T-helper 2 cell (primary cell): ENCODE data around the gene TTC33.
"Not testable (repeated sequence)": the region's sequence is repeated elsewhere in the genome, so short reads cannot be mapped to it uniquely, and the experiment has no call there.

ENCODE experiments used
- DNase-seq, 5 experiments: peaks; one replicate each; pipeline versions ENCODE4 v3.0.0 to v3.0.0-alpha.2; 2012 to 2022

TTC33 gene

DNA sequence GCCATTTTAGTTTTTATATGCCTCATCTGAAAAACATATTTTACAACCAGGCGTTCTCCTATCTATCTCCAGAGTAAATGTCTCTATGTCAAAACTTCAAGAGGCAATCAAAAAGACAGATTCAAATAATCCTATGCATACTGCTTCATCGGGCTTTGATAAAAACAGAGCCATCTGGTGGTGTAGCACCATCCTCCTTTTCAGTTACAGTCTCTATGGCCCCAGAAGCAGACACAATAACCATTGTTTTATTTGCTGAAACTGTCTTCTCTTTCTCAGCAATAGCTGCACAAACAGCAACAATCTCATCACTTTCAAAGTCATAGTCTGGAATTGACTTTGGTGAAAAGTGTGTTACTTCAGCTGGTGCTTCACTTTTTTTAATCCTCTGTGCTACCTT lies 39.8 kb downstream of the TTC33 start:
- peak in 1 of 5 experiments; percentile 47 for DNase-seq

DNA sequence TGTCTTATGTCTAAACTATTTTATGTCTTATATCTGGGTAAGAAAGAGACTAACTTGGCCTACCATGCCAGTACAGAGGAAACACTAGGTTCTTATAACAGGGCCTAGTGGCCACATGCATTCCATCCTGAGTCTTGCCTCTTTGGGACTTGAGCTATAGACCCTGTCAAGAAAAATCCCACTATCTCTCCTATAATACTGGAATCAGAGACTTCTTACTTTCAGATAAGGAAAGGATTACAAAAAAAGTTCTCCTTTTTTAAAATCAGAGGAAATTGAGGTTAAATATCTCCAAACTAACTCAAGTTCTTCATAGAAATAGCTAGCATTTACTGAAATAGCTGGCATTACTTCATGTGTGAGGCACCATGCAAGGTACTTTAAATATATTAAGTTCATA lies 41.8 kb downstream of the TTC33 start:
- no peak for DNase-seq

DNA sequence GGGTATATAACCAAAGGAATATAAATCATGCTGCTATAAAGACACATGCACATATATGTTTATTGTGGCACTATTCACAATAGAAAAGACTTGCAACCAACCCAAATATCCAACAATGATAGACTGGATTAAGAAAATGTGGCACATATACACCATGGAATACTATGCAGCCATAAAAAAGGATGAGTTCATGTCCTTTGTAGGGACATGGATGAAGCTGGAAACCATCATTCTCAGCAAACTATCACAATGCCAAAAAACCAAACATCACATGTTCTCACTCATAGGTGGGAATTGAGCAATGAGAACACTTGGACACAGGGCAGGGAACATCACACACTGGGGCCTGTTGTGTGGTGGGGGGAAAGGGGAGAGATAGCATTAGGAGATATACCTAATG lies 45.2 kb downstream of the TTC33 start:
- DNase-seq = not testable (repeated sequence)

DNA sequence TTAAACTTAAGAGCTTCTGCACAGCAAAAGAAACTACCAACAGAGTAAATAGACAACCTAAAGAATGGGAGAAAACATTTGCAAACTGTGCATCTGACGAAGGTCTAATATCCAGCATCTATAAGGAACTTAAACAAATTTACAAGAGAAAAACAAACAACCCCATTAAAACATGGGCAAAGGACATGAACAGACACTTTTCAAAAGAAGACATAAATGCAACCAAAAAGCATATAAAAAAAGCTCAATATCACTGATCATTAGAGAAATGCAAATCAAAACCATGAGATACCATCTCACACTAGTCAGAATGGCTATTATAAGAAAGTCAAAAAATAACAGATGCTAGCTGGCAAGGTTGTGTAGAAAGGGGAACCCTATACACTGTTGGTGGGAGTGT lies 50.3 kb downstream of the TTC33 start:
- DNase-seq = not testable (repeated sequence)

DNA sequence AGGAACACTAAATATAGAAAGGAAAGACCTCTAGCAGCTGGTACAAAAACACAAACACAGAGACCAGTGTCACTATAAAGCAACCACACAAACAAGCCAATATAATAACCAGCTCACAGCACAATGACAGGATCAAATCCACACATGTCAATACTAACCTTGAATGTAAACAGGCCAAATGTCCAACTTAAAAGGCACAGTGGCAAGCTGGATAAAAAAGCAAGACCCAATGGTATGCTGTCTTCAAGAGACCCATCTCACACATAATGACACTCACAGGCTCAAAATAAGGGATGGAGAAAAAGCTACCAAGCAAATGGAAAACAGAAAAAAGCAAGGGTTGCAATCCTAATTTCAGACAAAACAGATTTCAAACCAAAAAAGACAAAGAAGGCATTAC lies 53.7 kb downstream of the TTC33 start:
- DNase-seq = not testable (repeated sequence)

DNA sequence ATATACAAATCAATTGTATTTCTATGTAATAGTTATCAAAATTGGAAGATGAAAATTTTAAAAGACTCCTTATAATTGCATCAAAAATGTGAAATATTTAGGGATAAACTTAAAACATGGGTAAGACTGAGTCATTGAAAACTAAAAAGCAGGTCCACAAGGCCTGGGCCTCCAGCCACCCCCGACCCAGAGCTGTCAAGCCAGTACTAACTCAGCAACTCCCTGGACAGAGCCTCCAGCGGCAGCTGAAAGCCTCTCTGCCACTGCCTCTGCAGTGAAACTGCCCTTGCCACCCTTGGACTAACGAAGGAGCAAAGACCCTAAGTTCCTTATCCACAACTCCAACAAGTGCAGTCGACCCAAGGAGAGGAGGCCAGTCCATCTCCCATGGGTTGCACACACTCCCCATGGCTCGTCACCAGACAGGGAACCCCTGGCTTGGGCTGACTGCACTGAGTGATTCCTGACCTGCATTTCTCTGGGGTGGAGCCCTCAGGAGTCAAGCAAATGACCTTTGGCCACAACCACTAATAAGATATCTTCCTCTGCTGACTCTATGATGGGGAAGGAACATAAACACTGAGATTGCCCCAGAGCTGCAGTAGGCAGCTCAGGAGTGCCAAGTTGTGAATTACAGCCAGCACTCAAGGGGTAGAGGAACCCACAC lies 55.5 kb downstream of the TTC33 start:
- DNase-seq = no peak

DNA sequence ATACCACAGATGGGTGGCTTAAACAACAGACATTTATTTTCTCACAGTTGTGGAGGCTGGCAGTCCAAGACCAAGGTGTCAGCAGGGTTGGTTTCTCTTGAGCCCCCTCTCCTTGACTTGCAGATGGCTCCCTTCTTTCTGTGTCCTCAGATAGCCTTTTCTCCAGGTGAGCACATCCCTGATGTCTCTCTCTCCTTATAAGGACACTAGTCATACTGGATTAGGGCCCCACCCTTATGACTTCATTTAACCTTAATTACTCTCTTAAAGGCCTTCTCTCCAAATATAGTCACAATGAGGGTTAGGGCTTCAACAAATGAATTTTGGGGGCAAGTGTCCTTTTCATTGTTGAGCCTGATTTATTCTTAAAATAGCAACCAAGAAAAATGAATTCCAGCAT lies 61.3 kb downstream of the TTC33 start:
- no peak for DNase-seq

DNA sequence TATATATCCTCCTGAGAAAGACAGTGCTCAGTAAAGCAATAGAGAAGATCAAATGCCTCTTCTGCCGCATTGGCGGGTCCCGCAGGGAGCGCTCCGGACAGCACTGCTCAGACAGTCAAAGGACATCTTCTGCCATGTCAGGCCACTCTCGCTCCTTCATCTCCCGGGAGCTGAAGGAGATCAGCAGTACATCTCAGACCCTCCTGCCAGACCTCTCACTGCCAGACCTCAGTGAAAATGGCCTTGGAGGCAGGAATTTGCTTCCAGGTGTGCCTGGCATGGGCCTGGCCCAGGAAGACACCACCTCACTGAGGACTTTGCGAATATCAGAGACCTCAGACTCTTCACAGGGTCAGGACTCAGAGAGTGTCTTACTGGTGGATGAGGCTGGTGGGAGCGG lies 63.9 kb downstream of the TTC33 start:
- DNase-seq = no peak

DNA sequence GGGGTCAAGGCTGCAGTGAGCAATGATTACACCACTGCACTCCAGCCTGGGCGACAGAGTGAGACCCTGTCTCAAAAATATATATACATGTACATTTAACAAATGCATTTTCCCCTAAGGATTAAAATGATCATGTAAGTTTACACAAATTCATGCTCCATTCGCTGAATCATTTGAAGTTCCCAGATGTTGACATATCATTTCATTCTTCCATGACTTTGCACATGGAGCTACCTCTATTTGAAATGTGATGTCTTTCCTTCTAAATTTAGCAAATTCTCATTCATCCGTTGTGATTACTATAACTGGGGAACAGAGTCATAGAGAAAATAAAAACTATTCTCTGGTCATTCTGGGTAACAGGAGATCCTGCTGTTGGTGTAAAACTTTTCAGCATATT lies 65.5 kb downstream of the TTC33 start:
- DNase-seq = no peak

DNA sequence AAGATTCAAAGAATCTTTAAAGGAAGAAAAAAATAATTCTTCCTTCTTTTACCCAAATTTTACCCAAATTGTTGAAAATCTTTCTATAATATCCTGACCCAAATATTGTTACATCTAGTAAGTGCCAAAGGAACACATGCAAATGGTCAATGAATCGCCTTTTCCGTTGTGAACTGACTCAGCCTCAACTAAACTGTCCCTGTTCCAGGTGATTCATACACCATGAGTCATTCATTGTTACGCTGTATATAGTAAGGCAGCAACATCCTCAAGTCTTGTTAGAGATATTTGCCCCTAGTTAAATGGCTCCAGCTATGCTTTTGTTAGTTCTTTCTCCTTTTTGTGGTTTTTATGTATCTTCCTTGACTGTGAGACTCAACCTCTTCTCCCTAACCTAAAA lies 66.3 kb downstream of the TTC33 start:
- DNase-seq = peak in 1 of 5 experiments; percentile 68

DNA sequence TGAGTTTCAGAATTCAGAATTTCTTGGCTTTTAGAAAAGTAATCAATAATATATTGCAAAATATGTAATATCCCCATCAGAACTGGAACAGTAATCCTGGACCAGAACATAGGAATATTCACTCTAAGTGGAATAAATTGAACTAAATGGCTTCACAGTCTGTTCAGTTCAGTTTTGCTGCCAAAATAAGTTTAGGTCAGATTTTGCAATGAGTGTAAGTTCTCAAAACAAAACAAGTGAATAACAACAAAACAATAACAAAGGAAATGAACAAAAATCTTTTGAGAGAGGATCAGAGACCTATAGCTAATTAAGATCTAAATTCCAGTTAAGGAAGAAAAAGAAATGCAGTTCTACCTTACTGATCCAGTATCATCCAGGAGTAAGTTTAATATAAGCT lies 66.8 kb downstream of the TTC33 start:
- DNase-seq = no peak

DNA sequence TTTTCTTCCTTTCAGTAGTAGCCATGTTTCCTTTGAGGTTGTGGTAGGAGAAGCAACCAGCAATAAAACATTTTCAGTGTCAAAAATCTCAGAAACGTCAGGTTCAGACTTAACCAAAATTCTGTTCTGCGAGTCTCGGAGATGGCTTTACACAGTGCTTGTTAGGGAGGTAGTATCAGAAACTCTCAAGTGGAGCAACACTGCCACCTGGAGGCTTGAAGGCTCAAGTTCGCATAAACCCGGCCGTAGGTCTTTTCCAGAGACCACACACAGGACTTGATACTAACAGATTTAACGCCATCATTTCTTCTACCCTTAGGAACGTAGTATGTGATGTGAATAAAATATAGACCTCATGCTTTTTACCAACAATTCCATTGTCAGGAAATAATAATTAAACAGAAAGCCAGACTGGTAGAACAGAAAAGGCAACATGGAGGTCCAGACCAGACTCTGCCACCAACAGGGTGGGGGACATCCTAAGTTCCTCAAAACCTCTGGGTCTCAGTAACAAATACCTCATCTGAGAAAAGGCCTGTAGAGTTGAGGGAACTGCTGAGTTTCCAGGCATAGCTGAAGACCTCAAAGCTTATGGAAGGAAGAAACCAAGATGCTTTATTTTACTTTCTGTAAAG lies 67.5 kb downstream of the TTC33 start:
- DNase-seq = peak; percentile 52 to 92 (median 74)

DNA sequence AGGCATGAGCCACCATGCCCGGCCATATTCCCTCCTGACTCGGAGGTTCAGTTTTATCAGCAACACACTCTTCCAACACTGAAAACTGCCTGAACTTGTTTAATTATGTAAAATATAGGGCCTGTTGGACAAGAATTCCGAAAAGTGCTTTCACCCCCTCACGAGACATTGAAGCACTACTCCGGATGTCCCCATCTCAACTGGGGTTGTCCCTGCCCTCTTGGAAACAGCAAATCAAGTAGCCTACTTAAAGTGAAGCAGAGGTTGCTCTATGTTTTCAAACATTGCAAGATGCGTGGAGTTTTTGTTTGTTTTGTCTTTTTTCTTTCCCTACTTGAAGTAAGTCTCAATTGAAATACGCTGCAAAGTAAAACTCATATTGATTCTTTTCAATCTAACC lies 68.4 kb downstream of the TTC33 start:
- DNase-seq = peak in 1 of 5 experiments; percentile 79

DNA sequence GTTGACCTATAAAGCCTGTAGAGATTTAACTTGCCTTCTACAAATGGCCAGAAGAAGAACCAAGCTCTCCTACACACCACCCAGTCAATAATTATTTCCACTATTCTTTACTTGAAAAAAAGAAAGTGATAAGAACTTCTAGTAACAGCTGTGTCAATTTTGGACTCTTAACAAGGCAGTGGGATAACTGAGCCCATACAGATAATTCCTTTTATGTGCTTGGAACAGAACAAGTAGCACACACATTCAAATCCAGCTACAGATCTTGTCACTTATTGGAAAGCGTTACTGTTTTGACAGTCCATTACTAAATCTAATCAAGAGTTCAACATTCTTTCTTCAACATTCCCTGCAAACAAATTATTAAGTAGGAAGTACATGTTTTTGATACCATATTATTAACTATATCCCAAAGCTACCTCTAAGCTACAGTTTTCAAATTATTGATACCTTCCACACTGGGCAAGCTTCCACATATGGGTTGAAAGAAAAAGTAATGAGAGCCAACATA lies 69.7 kb downstream of the TTC33 start:
- no peak for DNase-seq

DNA sequence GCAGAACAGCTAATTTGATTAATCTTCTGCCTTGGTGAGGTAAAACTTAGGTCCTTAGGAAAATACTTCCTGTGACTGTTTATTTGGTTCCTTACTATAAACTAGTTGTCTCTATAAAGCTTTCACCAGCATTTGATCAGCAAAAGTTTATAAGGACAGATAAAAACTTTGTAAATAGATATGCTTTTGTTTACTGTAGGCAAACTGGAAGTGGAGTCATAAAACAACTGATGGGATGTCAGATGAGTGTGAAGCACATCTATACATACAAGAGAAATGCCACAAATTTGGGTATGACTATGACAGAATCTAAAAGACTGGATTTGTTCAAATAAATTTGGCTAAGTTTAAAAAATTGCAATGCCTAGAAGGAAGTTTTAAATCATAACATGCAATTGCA lies 70.6 kb downstream of the TTC33 start:
- DNase-seq = peak in 1 of 5 experiments; percentile 72

DNA sequence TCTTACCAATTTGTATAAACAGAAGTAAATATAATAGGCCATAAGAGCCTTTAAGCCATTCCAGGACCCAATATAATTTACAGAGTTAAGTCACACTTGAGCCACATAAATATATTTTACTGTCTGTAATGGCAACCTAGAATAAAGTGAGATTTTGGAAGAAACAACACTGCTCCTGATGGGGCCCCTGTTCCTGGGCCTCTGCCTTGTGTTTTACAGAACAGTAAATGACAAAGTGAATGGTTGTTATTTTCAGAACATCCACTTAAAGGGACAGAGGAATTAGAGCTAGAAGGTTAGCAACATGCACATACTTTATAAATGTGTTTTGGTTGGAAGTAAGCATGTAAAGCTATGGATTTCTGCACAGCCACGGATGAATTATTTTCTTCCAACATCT lies 72.5 kb downstream of the TTC33 start:
- DNase-seq = no peak

DNA sequence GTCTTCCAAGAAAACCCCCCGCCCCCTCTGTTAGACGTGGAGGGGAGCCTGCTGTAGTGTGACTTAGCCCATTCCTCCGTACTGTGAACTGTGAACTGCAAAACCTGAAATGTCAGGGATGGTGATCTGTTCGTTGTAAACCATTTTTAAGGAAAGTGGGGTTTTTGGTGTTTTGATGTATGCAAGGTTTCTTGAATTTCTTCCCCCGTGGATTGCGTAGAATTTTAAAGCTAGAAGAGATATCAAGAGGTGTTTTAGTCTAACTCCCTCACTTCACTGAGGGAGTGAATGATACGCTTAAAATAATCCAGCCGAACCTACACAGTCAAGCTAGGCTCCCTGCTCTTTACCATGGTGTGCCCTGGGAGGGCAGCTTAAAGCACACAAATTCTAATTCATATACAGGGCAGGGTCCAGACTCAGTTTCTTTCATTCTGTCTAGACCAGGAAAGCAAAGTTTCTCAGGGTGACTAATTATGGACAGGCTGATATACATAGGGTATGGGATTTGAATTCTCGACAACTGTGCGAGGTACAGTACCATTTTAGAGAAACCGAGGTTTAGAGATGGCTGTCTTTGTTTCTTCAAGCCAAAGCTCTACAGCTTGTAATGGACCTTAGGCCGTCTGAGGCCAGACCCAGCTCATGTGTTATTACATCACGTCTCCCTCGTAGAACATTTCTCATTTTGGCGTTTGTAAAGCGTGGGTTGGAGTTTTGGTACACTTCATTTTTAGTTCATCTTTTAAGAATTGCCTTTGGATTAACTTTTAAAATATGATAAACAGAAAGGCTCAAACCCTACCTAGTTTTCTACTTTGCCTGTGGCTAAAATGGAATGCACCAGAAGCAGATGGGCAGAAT lies 73.4 kb downstream of the TTC33 start:
- DNase-seq = peak in 1 of 5 experiments; percentile 52

DNA sequence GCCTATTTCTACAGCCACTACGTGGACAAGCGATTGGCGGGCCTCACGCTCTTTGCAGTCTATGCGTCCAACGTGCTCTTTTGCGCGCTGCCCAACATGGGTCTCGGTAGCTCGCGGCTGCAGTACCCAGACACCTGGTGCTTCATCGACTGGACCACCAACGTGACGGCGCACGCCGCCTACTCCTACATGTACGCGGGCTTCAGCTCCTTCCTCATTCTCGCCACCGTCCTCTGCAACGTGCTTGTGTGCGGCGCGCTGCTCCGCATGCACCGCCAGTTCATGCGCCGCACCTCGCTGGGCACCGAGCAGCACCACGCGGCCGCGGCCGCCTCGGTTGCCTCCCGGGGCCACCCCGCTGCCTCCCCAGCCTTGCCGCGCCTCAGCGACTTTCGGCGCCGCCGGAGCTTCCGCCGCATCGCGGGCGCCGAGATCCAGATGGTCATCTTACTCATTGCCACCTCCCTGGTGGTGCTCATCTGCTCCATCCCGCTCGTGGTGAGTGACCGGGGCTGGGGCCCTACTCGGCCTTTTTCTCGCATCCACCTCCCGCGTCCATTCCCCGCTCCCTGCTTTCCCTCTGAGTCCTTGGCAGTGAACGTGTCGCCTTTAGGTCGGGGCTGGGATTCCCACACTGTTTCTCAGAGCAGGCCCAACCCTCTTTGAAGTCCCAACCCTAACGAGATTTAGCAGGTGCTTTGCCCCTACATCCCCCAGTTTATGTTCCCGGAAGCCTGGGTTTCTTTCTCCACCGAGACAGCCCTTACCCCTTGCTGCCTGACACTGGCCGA lies 74.2 kb downstream of the TTC33 start:
- peak in 2 of 5 experiments; percentile 30 to 60 for DNase-seq

DNA sequence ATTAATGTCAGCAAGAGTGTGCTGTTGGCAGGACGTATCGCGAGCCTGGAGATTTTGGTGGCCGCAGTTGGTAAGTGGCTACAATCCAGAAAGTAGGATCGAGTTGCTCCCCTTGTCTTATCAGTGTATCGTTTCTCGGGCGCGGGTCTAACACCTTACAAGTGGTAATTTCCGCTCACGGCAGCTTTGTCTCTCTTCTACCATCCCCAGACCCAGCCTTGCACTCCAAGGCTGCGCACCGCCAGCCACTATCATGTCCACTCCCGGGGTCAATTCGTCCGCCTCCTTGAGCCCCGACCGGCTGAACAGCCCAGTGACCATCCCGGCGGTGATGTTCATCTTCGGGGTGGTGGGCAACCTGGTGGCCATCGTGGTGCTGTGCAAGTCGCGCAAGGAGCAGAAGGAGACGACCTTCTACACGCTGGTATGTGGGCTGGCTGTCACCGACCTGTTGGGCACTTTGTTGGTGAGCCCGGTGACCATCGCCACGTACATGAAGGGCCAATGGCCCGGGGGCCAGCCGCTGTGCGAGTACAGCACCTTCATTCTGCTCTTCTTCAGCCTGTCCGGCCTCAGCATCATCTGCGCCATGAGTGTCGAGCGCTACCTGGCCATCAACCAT lies 74.9 kb downstream of the TTC33 start:
- peak in 3 of 5 experiments; percentile 29 to 78 (median 60) for DNase-seq

DNA sequence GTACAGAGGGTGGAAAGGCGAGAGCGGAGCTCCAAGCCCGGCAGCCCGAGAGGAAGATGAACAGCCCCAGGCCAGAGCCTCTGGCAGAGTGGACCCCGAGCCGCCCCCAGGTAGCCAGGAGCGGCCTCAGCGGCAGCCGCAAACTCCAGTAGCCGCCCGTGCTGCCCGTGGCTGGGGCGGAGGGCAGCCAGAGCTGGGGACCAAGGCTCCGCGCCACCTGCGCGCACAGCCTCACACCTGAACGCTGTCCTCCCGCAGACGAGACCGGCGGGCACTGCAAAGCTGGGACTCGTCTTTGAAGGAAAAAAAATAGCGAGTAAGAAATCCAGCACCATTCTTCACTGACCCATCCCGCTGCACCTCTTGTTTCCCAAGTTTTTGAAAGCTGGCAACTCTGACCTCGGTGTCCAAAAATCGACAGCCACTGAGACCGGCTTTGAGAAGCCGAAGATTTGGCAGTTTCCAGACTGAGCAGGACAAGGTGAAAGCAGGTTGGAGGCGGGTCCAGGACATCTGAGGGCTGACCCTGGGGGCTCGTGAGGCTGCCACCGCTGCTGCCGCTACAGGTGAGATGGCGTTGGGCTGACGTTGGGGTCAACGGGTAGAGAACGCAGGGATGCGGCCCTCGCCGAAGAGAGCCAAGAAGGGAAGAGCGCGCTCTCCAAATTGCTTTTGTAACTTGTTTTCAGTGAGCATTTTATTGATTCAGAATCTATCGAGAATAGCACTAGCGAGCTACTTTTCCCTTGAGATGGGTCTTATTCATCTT lies 75.7 kb downstream of the TTC33 start, which contains the start of gene PTGER4:
PTGER4 (plus strand) TSS at position 3 of the 769 bp plus-strand sequence. CDS start 1,079 bp downstream, outside the sequence.
- peak in 2 of 5 experiments; percentile 16 to 54 for DNase-seq
